Measurements from ENCODE around the gene SCARB1.

SCARB1 gene

DNA sequence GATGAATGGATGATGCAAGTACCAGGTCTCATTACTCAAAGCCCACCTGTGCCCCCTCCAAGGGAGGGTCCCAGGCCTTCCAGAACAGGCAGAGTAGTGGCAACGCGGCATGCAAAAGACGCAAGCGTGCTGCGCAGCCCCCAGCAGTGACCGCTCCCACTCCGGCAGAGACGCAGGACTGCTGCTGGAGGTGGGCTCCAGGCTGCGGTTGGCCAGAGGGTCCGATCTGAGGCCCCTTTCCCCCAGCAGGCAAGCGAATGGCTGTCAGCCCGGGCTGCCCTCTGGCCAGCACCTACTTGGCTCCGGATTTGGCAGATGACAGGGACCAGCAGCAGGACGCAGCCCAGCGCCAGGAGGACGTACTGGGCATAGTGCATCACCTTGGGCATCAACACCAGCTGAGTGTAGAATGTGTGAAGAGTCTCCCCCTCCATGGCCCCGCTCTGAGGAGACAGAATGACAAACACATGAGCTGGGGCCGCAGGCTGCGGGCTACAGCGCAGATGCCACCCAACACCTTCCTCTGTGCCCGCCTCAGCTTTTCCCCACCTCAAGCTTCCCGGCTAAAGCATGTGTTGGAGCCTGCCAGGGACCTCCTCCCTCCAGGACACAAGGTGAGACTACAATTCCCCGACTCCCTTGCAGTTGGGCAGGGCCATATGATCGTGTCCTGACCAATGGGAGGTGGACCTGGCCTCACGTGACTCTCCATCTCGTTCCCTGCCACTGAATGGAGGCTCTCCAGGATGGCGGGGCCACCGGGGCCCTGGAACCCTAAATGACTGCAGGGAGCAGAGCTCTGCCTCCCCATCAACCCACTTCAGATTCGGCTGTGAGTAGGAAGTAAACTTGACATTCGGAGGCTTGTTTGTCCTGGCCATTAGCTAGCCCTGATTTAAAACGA lies 77.4 kb downstream of the SCARB1 start:
- peak; percentile 100 for ATAC-seq
- no peak for TF ChIP-seq BACH2 (CRISPR knock-in tag; IDR thresholded peaks at IDR 0.05; ENCODE audit: borderline replicate concordance)
- TF ChIP-seq CSDC2 (CRISPR knock-in tag; IDR thresholded peaks at IDR 0.05) = no peak
- no peak for TF ChIP-seq SNAI2 (CRISPR knock-in tag; IDR thresholded peaks at IDR 0.05)
- no peak for TF ChIP-seq TOX (CRISPR knock-in tag; IDR thresholded peaks at IDR 0.05; ENCODE audit: borderline replicate concordance)
- no peak for TF ChIP-seq ZNF565 (CRISPR knock-in tag; conservative IDR thresholded peaks at IDR 0.05; ENCODE audit: low read depth)
- no peak for TF ChIP-seq ZNF8 (CRISPR knock-in tag; IDR thresholded peaks at IDR 0.05)

DNA sequence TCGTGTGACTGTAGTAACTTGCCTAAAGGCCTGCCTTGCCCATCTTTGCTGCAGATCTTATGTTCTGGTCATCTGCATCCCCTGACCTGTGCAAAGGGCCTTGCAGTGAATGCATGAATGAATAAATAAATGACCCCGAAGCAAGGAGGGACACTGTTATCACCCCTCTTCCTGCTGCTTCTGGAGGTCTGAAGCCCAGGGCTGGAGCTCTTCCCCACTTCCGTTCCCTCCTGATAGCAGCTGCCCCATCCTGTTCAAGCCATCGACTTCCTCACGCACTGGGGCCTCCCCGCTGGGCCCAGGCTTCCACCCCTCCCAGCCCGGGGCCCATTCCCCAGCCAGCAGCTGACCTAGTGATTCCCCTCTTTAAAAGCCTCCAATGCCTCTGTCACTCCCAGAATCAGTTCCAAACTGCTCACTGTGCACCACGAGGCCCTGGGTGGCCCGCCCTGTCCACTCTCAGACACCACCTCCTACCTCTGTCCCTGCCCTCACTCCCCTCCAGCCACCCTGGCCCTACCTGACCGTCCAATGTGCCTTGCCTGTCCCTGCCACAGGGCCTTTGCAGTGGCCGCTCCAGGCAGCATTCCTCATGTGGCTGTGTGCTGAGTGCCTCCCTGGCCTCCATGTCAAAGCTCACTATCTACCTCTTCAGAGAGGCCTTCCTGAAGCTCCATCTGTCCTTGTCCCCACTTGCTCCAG lies 78.6 kb downstream of the SCARB1 start:
- TF ChIP-seq TOX (CRISPR knock-in tag; IDR thresholded peaks at IDR 0.05; ENCODE audit: borderline replicate concordance) (no peak), ARNTL (CRISPR knock-in tag; IDR thresholded peaks at IDR 0.05; ENCODE audit: borderline replicate concordance, low read depth) (no peak), GLIS3 (CRISPR knock-in tag; IDR thresholded peaks at IDR 0.05) (no peak)
- ATAC-seq = no peak

DNA sequence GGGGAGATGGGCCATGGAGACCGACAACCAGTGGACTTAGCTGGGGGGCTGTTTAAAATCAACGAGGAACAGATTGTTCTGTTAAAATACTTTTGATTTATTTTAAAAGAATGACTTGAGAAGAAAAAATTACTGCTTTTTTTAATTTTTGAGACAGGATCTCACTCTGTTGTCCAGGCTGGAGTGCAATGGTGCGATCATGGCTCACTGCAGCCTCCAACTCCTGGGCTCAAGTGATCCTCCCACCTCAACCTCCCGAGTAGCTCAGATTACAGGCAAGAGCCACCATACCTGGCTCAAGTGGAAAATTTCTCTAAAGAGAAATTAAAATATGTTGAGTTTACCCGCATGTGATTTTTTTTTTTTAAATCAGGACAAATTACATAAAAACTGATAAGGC lies 80.6 kb downstream of the SCARB1 start:
- ATAC-seq = no peak
- TF ChIP-seq ZC3H10 (CRISPR knock-in tag; IDR thresholded peaks at IDR 0.05) = no peak
- no peak for TF ChIP-seq ZFP3 (CRISPR knock-in tag; IDR thresholded peaks at IDR 0.05)

DNA sequence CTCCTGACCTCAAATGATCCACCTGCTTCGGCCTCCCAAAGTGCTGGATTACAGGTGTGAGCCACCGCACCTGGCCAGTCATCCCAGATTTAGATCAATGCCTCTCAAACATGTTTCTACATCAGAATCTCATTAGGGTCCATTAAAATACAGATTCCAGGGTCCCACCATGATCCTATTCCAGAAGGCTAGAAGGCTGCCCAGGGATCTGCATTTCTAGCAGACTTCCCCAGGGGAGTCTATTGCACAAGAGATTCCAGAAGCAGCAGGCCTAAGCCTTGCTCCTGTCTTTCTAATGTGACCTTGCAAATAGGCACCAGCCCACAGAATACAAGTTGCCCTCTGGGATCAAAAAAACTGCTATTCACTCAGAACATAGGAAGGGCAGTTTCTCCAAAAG lies 81.5 kb downstream of the SCARB1 start:
- TF ChIP-seq SNAI2 (CRISPR knock-in tag; IDR thresholded peaks at IDR 0.05) (no peak), ZFP30 (CRISPR knock-in tag; IDR thresholded peaks at IDR 0.05) (no peak), ZNF565 (CRISPR knock-in tag; conservative IDR thresholded peaks at IDR 0.05; ENCODE audit: low read depth) (no peak), ISL1 (CRISPR knock-in tag; IDR thresholded peaks at IDR 0.05) (no peak), PPARA (CRISPR knock-in tag; IDR thresholded peaks at IDR 0.05; ENCODE audit: borderline replicate concordance) (no peak), TCF4 (CRISPR knock-in tag; IDR thresholded peaks at IDR 0.05; ENCODE audit: borderline replicate concordance) (no peak), RARB (CRISPR knock-in tag; IDR thresholded peaks at IDR 0.05) (no peak), ZFP3 (CRISPR knock-in tag; IDR thresholded peaks at IDR 0.05) (no peak), ZNF8 (CRISPR knock-in tag; IDR thresholded peaks at IDR 0.05) (no peak), GLIS3 (CRISPR knock-in tag; IDR thresholded peaks at IDR 0.05) (no peak), TOX (CRISPR knock-in tag; IDR thresholded peaks at IDR 0.05; ENCODE audit: borderline replicate concordance) (no peak), ZC3H10 (CRISPR knock-in tag; IDR thresholded peaks at IDR 0.05) (no peak), OSR1 (CRISPR knock-in tag; IDR thresholded peaks at IDR 0.05) (no peak)
- TF ChIP-seq, protein P1, sequence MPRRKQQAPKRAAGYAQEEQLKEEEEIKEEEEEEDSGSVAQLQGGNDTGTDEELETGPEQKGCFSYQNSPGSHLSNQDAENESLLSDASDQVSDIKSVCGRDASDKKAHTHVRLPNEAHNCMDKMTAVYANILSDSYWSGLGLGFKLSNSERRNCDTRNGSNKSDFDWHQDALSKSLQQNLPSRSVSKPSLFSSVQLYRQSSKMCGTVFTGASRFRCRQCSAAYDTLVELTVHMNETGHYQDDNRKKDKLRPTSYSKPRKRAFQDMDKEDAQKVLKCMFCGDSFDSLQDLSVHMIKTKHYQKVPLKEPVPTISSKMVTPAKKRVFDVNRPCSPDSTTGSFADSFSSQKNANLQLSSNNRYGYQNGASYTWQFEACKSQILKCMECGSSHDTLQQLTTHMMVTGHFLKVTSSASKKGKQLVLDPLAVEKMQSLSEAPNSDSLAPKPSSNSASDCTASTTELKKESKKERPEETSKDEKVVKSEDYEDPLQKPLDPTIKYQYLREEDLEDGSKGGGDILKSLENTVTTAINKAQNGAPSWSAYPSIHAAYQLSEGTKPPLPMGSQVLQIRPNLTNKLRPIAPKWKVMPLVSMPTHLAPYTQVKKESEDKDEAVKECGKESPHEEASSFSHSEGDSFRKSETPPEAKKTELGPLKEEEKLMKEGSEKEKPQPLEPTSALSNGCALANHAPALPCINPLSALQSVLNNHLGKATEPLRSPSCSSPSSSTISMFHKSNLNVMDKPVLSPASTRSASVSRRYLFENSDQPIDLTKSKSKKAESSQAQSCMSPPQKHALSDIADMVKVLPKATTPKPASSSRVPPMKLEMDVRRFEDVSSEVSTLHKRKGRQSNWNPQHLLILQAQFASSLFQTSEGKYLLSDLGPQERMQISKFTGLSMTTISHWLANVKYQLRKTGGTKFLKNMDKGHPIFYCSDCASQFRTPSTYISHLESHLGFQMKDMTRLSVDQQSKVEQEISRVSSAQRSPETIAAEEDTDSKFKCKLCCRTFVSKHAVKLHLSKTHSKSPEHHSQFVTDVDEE (CRISPR knock-in tag; IDR thresholded peaks at IDR 0.05) = no peak
- TF ChIP-seq, protein P2, sequence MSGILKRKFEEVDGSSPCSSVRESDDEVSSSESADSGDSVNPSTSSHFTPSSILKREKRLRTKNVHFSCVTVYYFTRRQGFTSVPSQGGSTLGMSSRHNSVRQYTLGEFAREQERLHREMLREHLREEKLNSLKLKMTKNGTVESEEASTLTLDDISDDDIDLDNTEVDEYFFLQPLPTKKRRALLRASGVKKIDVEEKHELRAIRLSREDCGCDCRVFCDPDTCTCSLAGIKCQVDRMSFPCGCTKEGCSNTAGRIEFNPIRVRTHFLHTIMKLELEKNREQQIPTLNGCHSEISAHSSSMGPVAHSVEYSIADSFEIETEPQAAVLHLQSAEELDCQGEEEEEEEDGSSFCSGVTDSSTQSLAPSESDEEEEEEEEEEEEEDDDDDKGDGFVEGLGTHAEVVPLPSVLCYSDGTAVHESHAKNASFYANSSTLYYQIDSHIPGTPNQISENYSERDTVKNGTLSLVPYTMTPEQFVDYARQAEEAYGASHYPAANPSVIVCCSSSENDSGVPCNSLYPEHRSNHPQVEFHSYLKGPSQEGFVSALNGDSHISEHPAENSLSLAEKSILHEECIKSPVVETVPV (CRISPR knock-in tag; IDR thresholded peaks at IDR 0.05) = no peak
- TF ChIP-seq, protein P3, sequence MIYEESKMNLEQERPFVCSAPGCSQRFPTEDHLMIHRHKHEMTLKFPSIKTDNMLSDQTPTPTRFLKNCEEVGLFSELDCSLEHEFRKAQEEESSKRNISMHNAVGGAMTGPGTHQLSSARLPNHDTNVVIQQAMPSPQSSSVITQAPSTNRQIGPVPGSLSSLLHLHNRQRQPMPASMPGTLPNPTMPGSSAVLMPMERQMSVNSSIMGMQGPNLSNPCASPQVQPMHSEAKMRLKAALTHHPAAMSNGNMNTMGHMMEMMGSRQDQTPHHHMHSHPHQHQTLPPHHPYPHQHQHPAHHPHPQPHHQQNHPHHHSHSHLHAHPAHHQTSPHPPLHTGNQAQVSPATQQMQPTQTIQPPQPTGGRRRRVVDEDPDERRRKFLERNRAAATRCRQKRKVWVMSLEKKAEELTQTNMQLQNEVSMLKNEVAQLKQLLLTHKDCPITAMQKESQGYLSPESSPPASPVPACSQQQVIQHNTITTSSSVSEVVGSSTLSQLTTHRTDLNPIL (CRISPR knock-in tag; IDR thresholded peaks at IDR 0.05; ENCODE audit: low read depth) = no peak
- ATAC-seq = no peak
